Transverse colon (tissue), 3 donors: ENCODE measurements around the gene PLPP7.

Experiments used
- EP300 ChIP-seq: sonication (generic); formaldehyde crosslinking; IDR thresholded peaks from one replicate; pipeline ENCODE4 v1.6.1; 2017; ENCODE audit warnings: antibody characterized with exemption, low read depth
- TF ChIP-seq, protein P1 (sequence below), 5 experiments: fragments of 200-600 bp in 3 of 5; fragments of 450-650 bp in 2 of 5; sonication (generic) in 3 of 5; IDR thresholded peaks; 1 replicate in 2 of 5; 2 replicates in 3 of 5; pipeline ENCODE4 v1.5.1; 2016 to 2017; ENCODE audit warnings: antibody characterized with exemption in 5 of 5, inconsistent platforms in 3 of 5, mild to moderate bottlenecking in 2 of 5, moderate library complexity in 1 of 5

DNA sequence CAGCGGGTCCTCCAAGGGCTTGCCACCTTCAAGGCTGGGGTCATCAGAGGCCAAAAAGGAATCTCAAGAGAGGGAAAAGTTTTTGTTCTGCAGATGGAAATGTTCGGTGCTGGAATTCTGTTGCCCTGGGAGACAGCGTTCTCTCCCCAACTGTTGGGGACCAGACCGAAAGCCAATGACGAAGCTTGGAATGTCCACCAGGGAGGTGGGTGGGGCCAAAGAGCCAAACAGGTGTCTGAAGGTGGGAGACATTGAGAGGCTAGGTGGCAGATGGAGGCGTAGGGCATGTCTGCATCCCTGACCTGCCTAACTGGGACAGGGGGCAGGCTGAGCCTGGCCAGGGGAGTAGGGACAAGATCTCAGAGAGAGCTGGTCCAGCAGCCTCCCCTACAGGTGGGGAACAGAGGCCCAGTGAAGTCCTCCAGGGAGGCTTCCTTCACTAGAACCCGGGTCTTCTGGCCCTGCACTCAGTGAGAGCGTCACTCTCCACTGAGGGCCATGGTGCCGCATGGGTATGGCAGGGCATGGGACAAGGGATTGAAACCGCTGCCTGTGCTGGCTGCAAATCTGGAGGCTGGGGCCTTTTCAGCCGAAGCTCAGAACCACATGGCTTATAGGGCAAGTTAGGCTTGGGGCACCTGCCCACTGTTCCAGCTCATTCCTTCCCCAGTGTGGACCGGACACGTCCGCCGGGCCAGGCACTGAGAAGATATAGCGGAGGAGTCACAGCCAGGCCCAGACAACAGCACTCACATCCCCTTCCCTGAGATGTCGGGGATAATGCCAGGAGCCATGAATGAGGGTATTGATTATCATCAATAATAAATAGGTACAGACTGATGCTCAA, 8.2 kb upstream of the PLPP7 start:
- TF ChIP-seq, protein P1, sequence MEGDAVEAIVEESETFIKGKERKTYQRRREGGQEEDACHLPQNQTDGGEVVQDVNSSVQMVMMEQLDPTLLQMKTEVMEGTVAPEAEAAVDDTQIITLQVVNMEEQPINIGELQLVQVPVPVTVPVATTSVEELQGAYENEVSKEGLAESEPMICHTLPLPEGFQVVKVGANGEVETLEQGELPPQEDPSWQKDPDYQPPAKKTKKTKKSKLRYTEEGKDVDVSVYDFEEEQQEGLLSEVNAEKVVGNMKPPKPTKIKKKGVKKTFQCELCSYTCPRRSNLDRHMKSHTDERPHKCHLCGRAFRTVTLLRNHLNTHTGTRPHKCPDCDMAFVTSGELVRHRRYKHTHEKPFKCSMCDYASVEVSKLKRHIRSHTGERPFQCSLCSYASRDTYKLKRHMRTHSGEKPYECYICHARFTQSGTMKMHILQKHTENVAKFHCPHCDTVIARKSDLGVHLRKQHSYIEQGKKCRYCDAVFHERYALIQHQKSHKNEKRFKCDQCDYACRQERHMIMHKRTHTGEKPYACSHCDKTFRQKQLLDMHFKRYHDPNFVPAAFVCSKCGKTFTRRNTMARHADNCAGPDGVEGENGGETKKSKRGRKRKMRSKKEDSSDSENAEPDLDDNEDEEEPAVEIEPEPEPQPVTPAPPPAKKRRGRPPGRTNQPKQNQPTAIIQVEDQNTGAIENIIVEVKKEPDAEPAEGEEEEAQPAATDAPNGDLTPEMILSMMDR (IDR thresholded peaks at IDR 0.05): no peak
- no peak for TF ChIP-seq EP300
